Activated CD4-positive, CD25-positive, alpha-beta regulatory T cell treated with anti-CD3 and anti-CD28 coated beads, Interleukin-2, amount 50 U/mL, for 24 hours (primary cell): ENCODE data around the gene ATP6V1F.
A peak's percentile ranks its signal among the peaks of the same experiment; 100 is the strongest.

Source experiments
- ATAC-seq, 2 donors: fragments of 150-1000 bp; cut with Tn5 transposase; one replicate each; pipeline ENCODE4 v1.10.0; 2021; ENCODE audit warnings: mild to moderate bottlenecking in 1 of 2, moderate library complexity in 1 of 2

Gene ATP6V1F

DNA sequence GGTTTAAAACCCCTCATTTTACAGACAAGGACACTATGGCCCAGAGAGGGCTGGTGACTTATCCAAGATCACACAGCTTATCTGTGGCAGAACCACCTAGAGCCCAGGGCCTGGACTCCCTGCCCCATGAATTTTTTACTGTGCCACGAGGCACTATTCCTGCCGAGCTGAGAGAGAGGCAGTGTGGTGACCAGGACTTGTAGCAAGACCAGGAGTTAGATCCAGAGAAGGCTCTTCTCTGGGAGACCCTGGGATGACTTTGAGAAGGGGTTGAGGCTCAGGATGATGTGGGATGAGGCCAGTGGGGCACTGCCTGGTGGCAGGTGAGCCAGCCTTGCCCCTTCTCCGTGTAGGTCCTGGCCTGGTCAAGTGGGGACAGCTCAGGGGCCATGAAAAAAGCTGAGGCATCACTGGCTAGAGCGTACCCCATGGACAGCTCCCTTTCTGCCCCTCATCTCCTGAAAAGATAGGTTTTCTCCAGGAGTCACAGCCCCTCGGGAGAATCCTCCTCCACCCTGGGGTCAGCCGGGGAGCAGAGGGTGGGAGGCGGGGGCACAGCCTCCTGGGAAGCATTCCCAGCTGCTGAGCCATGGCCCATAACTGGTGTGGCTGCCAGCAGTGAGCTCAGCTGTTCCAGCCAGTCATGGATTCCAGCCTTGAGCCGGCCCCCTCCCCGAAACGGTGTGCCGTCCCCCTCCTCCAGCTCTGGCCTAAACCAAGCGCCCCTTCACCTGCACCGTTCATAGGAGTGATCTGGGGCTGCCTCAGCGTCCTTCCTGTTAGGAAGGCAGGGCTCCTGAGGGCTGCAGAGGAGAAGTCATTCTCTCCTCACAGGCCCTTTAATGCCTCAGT is 26.6 kb upstream of the ATP6V1F start:
- ATAC-seq = no peak

- ATAC-seq = no peak
These were observed 25.8 kb upstream of the ATP6V1F start for GRCh38 chr7:128836729-128837348.

GRCh38 chr7:128837521-128837921 is 25.1 kb upstream of the ATP6V1F start:
- no peak for ATAC-seq

GRCh38 chr7:128838109-128838779 is 24.4 kb upstream of the ATP6V1F start:
- no peak for ATAC-seq

- no peak for ATAC-seq
These were observed 23.5 kb upstream of the ATP6V1F start for GRCh38 chr7:128838981-128839731.

DNA sequence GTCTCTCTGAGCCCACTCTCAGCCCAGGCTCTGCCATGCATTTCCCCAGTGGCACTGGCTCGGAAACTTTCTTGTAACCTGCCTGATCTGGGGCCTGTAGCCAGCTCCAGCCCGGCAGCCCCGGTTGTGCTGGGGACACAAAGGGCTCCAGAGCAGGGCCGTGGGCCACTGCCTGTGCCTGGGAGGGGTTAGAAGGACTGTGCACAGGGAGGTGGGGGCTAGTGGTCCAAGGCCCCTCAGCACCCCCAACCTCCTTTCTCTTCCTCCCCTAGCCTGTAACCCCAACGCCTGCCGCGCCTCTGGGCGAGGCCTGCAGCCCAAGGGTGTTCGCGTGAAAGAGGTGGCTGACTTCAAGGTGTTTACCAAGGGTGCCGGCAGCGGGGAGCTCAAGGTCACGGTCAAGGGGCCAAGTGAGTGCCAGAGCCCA is 22.9 kb upstream of the ATP6V1F start:
- no peak for ATAC-seq

DNA sequence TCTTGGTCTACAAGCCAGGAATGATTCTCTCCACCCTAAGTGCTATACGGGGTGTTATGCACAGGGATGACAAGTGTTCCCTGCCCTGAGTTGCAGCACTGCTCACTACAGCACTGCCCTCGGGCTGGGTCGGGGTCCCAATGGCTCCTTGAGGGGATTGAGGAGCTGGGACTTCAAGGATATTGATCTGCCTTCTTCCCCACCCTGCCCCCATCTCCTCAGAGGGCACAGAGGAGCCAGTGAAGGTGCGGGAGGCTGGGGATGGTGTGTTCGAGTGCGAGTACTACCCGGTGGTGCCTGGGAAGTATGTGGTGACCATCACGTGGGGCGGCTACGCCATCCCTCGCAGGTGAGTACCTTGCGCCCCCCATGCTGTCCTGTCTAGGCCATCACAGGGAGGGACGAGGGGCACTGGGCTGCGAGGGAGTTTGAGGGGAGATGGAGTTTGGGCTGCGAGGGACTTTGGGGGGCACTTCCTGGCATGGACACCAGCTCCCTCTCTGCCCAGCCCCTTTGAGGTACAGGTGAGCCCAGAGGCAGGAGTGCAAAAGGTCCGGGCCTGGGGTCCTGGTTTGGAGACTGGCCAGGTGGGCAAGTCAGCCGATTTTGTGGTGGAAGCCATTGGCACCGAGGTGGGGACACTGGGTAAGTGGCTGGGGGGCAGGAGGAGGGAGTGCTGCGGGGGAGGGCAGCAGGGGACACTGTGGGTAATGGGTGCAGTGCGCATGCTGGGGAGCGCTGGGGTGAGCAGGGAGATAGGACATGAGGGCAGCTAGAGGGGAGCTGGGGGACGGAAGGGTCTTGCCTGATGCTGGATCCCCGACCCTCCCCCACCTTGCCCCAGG is 22.1 kb upstream of the ATP6V1F start:
- ATAC-seq = no peak

GRCh38 chr7:128841171-128841690 is 21.4 kb upstream of the ATP6V1F start:
- no peak for ATAC-seq

DNA sequence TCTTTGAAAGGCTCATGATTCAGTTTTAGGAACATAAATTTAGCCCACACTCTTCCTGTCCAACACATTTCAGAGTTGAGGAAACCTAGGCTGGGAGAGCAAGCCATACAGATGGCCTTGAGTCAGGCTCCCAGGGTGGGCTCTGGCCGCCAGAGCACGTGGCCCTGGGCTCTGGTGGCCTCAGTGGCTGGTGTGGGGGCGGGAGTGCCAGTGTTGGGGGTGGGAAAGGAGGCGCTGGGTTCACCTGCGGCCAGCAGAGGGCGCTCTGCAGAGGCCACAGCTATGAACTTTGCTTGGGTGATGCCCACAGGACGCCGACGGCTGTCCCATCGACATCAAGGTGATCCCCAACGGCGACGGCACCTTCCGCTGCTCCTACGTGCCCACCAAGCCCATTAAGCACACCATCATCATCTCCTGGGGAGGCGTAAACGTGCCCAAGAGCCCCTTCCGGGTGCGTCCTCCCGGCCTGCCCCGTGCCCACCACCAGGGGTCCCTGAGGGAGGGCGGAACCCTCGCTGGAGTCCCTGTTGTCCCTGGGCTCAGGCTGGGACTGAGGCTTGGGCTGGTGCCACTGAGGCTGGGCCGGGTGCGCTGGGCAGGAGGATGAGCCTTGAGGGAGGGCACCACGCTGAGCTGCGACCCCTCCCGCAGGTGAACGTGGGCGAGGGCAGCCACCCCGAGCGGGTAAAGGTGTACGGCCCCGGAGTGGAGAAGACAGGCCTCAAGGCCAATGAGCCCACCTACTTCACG is 20.6 kb upstream of the ATP6V1F start:
- ATAC-seq = peak; percentile 42 to 50

DNA sequence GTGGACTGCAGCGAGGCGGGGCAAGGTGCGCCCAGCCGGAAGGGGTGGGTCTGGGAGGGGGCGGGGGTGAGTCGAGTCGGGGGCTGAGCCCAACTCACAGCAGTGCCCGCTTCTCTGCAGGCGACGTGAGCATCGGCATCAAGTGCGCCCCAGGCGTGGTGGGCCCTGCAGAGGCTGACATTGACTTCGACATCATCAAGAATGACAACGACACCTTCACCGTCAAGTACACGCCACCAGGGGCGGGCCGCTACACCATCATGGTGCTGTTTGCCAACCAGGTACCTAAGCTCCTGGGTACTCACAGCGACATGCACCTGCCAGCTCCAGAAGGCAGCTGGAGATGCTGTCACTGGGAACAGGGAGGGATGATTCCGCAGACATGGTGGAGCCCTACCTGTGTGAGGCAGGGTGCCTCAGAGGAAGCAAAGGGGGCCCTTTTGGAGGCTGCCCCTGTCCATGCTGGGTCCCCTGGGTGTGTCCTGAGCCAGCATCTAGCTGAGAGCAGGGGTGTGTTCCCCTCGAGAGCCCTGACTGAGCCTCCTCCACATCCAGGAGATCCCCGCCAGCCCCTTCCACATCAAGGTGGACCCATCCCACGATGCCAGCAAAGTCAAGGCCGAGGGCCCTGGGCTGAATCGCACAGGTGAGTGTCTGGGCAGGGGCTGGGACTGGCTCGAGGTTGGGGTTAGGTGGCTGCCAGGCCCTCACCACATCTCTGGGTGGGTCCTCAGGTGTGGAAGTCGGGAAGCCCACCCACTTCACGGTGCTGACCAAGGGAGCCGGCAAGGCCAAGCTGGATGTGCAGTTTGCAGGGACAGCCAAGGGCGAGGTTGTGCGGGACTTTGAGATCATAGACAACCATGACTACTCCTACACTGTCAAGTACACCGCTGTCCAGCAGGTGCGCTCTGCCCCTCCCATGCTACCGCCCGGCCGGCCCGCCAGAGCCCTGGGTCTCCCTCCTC is 19.7 kb upstream of the ATP6V1F start:
- no peak for ATAC-seq

DNA sequence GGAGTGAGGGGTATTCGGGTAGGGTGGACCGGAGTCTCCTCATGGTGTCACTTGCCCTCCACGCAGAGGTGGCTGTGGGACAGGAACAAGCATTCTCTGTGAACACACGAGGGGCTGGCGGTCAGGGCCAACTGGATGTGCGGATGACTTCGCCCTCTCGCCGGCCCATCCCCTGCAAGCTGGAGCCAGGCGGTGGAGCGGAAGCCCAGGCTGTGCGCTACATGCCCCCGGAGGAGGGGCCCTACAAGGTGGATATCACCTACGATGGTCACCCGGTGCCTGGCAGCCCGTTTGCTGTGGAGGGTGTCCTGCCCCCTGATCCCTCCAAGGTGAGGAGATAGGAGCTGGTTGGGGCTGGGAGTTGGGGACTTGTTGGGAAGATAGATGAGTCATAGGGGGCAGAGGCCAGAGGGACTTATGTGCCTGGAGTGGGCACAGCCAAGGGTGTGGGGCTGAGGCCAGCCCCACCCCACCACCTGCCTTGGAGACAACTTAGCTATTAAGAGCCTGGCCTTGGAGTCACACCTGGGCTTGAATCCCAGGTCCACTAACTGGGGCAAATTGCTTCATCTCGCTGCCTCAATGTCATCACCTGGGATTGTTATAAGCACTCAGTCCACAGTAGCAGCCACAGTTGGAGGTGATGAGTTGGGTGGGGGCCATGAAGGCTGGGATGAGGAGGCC is 18.6 kb upstream of the ATP6V1F start:
- no peak for ATAC-seq

GRCh38 chr7:128844777-128845311 is 17.8 kb upstream of the ATP6V1F start:
- ATAC-seq = no peak

DNA sequence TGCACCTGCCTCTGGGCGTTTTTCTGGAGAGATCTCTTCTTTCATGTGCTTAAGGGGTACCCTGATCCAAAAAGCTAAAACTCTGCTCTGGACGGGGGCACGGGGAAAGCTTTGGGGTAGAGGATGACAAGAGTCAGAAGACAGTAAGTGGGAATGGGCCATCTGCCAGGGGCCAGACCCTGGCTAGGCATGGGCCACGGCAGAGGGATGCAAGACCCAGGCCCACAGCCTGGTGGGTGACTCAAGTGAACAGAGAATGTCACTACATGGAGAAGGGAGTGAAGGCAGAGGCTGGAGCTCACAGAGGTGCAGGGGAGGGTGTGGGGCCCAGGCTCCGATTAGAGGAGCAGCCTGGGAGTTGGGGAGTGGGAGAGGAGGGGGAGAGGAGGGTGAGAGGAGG is 17.2 kb upstream of the ATP6V1F start:
- no peak for ATAC-seq

DNA sequence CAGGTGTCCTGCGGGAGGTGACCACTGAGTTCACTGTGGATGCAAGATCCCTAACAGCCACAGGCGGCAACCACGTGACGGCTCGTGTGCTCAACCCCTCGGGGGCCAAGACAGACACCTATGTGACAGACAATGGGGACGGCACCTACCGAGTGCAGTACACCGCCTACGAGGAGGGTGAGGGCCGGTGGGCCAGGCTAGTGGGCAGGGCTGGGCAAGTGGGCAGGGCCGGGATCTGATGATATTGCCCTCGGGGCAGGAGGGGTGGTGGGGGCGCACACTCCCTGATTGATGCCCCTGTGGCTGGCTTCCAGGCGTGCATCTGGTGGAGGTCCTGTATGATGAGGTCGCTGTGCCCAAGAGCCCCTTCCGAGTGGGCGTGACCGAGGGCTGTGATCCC is 16.7 kb upstream of the ATP6V1F start:
- no peak for ATAC-seq

DNA sequence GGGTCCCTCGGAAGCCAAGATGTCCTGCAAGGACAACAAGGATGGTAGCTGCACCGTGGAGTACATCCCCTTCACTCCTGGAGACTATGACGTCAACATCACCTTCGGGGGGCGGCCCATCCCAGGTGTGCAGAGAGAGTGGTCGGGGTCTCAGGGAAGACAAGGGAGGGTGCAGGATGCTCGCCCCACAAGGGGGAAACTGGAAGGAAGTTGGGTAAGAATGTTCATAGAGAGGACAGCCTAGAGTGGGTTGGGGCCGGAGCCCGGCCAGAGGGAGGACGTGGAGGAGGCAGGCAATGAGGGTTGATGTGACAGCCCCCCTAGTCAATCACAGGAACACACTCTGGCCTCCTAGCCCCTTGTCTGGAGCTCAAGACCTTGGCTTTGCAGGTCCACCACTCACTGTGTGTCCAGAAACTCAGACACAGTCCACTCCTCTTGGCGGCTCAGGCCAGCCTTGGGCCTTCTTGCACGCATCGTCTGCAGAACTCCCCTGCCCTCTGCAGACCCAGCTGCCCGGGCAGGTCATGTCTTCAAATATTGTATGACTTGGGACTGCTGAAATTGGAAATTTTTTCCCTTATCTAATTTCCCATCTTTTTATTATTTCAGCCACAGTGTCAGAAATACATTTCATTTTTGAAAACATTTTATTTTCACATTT is 15.7 kb upstream of the ATP6V1F start:
- no peak for ATAC-seq

- no peak for ATAC-seq
These were observed 14.9 kb upstream of the ATP6V1F start for GRCh38 chr7:128847721-128848211.

DNA sequence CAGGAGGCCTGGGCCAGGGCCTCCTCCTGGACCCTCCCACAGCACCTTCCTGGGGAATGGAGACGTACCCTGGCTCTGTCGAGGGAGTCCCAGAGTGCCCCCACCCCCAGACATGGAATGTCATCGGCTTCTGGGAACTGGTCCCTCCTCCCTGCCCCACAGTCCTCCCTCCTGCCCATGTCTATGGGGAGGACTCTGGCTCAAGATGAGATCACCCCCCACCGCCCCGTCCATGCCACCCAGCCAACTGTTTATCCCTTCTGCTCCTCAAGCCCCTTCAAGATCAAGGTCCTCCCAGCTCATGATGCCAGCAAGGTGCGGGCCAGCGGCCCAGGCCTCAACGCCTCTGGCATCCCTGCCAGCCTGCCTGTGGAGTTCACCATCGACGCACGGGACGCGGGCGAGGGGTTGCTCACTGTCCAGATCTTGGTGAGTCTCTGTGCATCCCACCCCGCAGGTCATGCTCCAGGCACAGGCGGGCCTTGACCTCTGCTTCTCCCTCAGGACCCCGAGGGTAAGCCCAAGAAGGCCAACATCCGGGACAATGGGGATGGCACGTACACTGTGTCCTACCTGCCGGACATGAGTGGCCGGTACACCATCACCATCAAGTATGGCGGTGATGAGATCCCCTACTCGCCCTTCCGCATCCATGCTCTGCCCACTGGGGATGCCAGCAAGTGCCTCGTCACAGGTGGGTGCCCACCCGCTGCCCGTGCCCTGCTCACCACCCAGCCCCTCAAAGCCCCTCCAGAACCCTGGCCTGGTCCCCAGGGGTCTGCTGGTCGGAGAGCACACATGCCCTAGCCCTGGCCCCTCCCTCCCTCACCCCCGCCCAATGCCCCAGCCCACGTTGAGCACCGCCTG is 14.1 kb upstream of the ATP6V1F start:
- ATAC-seq = no peak
